Activated B cell treated with CpG ODN at 0.5 μM for 24 hours (primary cell): ENCODE data around the gene PRRT2. TPM values are rescaled to one million over a fixed set of nuclear protein-coding genes. Genes with fewer than 3 reads are reported as not detected.
"Not testable (repeated sequence)": the region's sequence is repeated elsewhere in the genome, so short reads cannot be mapped to it uniquely, and the experiment has no call there.

ENCODE experiments used
- ATAC-seq: fragments of 200-7000 bp; cut with Tn5 transposase; one replicate; pipeline ENCODE4 v1.10.0; 2021; ENCODE audit warnings: low read depth, mild to moderate bottlenecking, moderate library complexity
- CTCF ChIA-PET: fragments of 350-600 bp; sonication (Branson Sonifier 250); formaldehyde crosslinking; loops from one replicate; lab custom pipeline; 2021; ENCODE audit warnings: antibody characterized with exemption; lab: Charles Lee
- POLR2A ChIA-PET: fragments of 350-600 bp; sonication (Branson Sonifier 250); formaldehyde crosslinking; loops from one replicate; lab custom pipeline; 2021; ENCODE audit warnings: antibody characterized with exemption; lab: Charles Lee
- DNase-seq: peaks from one replicate; pipeline ENCODE4 v3.0.0; 2022
- H3K27ac Mint-ChIP-seq: one replicate; pipeline ENCODE4 v1.8.0; 2020; ENCODE audit warnings: mixed read lengths
- H3K27me3 Mint-ChIP-seq: one replicate; pipeline ENCODE4 v1.8.0; 2021; ENCODE audit warnings: mixed read lengths
- H3K36me3 Mint-ChIP-seq: one replicate; pipeline ENCODE4 v1.8.0; 2021; ENCODE audit warnings: low read depth, mixed read lengths
- H3K4me1 Mint-ChIP-seq: one replicate; pipeline ENCODE4 v1.8.0; 2021; ENCODE audit warnings: mixed read lengths
- H3K4me3 Mint-ChIP-seq: one replicate; pipeline ENCODE4 v1.8.0; 2020; ENCODE audit warnings: mild to moderate bottlenecking, mixed read lengths
- H3K9me3 Mint-ChIP-seq: one replicate; pipeline ENCODE4 v1.8.0; 2020; ENCODE audit warnings: mixed read lengths
- intact Hi-C: fragments of 100-400 bp; cut with micrococcal nuclease; formaldehyde crosslinking; loops from one replicate; pipeline ENCODE4 v1.15.1; 2024
- total RNA-seq: library from RNA; stranded (reverse); gene quantifications from 2 replicates; pipeline ENCODE4 v1.2.3, GENCODE V29; 2022
- TF ChIP-seq, protein P1 (sequence below): fragments of 200-600 bp; IDR thresholded peaks from one replicate; pipeline ENCODE4 v1.8.0; 2022; ENCODE audit warnings: antibody characterized with exemption, mild to moderate bottlenecking

Gene PRRT2
- total RNA-seq, 1 donor from 2014 or later, result 0.11 TPM

- ATAC-seq (no peak), DNase-seq (no peak)
- TF ChIP-seq, protein P1, sequence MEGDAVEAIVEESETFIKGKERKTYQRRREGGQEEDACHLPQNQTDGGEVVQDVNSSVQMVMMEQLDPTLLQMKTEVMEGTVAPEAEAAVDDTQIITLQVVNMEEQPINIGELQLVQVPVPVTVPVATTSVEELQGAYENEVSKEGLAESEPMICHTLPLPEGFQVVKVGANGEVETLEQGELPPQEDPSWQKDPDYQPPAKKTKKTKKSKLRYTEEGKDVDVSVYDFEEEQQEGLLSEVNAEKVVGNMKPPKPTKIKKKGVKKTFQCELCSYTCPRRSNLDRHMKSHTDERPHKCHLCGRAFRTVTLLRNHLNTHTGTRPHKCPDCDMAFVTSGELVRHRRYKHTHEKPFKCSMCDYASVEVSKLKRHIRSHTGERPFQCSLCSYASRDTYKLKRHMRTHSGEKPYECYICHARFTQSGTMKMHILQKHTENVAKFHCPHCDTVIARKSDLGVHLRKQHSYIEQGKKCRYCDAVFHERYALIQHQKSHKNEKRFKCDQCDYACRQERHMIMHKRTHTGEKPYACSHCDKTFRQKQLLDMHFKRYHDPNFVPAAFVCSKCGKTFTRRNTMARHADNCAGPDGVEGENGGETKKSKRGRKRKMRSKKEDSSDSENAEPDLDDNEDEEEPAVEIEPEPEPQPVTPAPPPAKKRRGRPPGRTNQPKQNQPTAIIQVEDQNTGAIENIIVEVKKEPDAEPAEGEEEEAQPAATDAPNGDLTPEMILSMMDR, result no peak
- no peaks in the 10 kb centered on the region for H3K9me3 Mint-ChIP-seq
- no peaks in the 10 kb centered on the region for H3K27me3 Mint-ChIP-seq
- no peak overlapping the region for H3K4me3 Mint-ChIP-seq
- CTCF ChIA-PET, result no interaction called here
- POLR2A ChIA-PET, result no interaction called here
- intact Hi-C loops, result no loop called here
- no peak overlapping the region for H3K27ac Mint-ChIP-seq
- no peaks in the 10 kb centered on the region for H3K4me1 Mint-ChIP-seq
- H3K36me3 Mint-ChIP-seq, result no peaks in the 10 kb centered on the region
Observed at GRCh38 chr16:29775742-29776408, 36.1 kb upstream of the PRRT2 start.

DNA sequence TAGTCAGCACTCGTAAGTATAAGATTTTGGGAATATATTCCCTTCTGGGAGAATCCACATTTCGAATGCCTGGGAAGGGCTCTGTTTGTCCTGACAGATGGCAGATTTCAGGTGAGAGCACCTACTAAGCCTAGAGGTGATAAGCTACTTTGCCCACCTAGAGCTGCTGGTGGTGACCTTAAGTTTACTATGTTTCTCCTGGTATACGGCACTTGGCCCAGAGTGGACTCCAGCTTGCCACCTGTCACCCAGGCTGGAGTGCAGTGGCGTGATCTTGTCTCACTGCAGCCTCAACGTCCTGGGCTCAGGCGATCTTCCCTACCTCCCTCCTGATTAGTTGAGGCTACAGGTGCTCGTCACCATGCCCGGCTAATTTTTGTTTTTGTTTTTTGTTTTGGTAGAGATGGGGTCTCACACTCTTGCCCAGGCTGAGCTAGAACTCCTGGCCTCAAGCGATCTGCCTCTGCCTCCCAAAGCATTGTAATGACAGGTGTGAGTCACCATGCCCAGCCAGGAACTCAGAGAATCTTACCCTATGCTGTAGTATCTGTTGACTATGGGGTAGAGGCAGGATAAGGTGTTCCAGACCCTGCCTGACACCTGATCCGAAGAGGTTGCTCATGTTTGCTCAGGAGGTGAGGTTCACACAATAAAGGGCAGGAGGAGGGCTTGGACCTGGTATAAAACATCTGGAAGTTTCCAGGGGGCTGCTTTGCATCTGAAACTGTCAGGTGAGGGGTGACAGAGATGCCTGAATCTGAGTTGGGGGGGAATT, 34.2 kb upstream of the PRRT2 start, which contains the start of gene ZG16:
Gene ZG16, plus strand, starts transcription at position 681 of the 775 bp plus-strand sequence. CDS start 1,011 bp downstream, outside the sequence.
- no peak for ATAC-seq
- intact Hi-C loops, result no loop called here
- H3K4me1 Mint-ChIP-seq, result no peaks in the 10 kb centered on the region
- no peaks in the 10 kb centered on the region for H3K27me3 Mint-ChIP-seq
- H3K27ac Mint-ChIP-seq, result no peak within 1 kb of the TSS
- POLR2A ChIA-PET, result interaction anchor here (0.9 kb wide), 1 partner anchor 32 kb away, joined by 3 read pairs; the partner anchor contains the start of gene C16orf54
- CTCF ChIA-PET, result no interaction called here
- TF ChIP-seq, protein P1, result no peak
- H3K36me3 Mint-ChIP-seq, result no peaks in the 10 kb centered on the region
- H3K9me3 Mint-ChIP-seq, result no peaks in the 10 kb centered on the region
- no peak for DNase-seq
- H3K4me3 Mint-ChIP-seq, result no peak within 1 kb of the TSS

GRCh38 chr16:29779474-29779873, 32.5 kb upstream of the PRRT2 start:
- Mint-ChIP-seq H3K4me1 (no peaks in the 10 kb centered on the region), H3K27ac (no peak overlapping the region), H3K4me3 (no peak overlapping the region), H3K27me3 (no peaks in the 10 kb centered on the region), H3K9me3 (no peaks in the 10 kb centered on the region), H3K36me3 (no peaks in the 10 kb centered on the region)
- POLR2A ChIA-PET, result interaction anchor here (0.5 to 1.2 kb wide), 3 partner anchors 11 to 27 kb away, joined by 3 to 5 read pairs (median 3); partner anchors contain the start of gene KIF22
- DNase-seq, result no peak
- no peak for ATAC-seq
- intact Hi-C loops, result no loop called here
- TF ChIP-seq, protein P1, result no peak
- CTCF ChIA-PET, result no interaction called here

DNA sequence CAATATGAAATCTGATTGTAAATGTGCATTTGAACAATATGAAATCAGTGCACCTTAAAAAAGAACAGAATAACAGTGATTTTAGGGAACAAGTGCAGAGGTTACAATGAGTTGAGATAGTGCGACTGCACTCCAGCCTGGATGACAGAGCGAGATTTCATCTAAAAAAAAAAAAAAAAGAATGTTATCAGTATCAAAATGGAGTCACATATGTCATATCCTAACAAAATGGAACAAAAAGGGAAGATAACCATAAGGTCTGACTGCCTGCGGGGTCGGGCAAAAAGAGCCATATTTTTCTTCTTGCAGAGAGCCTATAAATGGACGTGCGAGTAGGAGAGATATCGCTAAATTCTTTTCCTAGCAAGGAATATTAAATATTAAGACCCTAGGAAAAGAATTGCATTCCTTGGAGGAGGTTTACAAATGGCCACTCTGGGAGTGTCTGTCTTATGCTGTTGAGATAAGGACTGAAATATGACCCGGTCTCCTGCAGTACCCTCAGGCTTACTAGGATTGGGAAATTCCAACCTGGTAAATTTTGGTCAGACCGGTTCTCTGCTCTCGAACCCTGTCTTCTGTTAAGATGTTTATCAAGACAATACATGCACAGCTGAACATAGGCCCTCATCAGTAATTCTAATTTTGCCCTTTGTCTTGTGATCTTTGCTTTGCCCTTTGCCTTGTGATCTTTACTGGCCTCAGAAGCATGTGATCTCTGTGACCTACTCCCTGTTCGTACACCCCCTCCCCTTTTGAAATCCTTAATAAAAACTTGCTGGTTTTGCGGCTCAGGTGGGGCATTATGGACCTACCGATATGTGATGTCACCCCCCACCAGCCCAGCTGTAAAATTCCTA, 28.7 kb upstream of the PRRT2 start:
- CTCF ChIA-PET, result interaction anchor here (0.6 to 2.1 kb wide), 2 partner anchors 44 to 265 kb away, joined by 3 to 5 read pairs; no protein-coding TSS in a partner anchor
- POLR2A ChIA-PET, H3K4me3 Mint-ChIP-seq, H3K27ac Mint-ChIP-seq, H3K27me3 Mint-ChIP-seq, intact Hi-C loops, DNase-seq, H3K36me3 Mint-ChIP-seq, ATAC-seq, H3K9me3 Mint-ChIP-seq: not testable (repeated sequence)
- H3K4me1 Mint-ChIP-seq, result peaks cover 12% of the 10 kb centered on the region

DNA sequence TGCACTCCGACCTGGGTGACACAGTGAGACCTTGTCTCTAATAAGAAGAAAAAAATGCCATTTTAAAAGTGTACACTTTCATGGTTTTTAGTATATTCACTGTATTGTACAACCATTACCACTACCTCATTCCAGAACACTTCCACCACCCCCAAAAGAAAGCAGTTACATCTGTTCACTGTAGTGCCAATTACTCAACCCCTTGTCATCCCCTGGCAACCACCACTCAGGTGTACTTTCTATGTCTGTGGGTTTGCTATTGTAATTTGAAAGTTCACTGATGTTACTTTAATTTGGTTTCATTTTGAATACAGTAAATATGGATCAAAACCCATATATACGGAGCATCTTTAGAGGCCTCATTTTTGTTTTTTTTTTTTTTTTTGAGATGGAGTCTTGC, 27.8 kb upstream of the PRRT2 start:
- H3K27me3 Mint-ChIP-seq, result no peaks in the 10 kb centered on the region
- no peak overlapping the region for H3K27ac Mint-ChIP-seq
- no peak for DNase-seq
- ChIA-PET CTCF (interaction anchor here (0.8 to 2.1 kb wide), 5 partner anchors 16 to 86 kb away, joined by 3 to 5 read pairs (median 4); partner anchors contain the start of gene PAGR1), POLR2A (interaction anchor here (0.7 to 1.6 kb wide), 5 partner anchors 11 to 915 kb away, joined by 3 to 9 read pairs (median 4); partner anchors contain the start of gene PAGR1)
- TF ChIP-seq, protein P1, result no peak
- ATAC-seq, result no peak
- no peaks in the 10 kb centered on the region for H3K36me3 Mint-ChIP-seq
- no peak overlapping the region for H3K4me3 Mint-ChIP-seq
- no peaks in the 10 kb centered on the region for H3K9me3 Mint-ChIP-seq
- peaks cover 14% of the 10 kb centered on the region for H3K4me1 Mint-ChIP-seq
- intact Hi-C loops, result no loop called here
